Sigmoid colon (tissue), 7 donors: ENCODE measurements around the gene PDCD1LG2. TPM values are rescaled to one million over a fixed set of nuclear protein-coding genes. Genes with fewer than 3 reads are reported as not detected.
"Not testable (repeated sequence)": the region's sequence is repeated elsewhere in the genome, so short reads cannot be mapped to it uniquely, and the experiment has no call there.

Source experiments
- DNase-seq: peaks from one replicate; pipeline ENCODE4 v3.0.0-alpha.2; 2019
- H3K27ac ChIP-seq, 4 donors: fragments of 200-600 bp; sonication (generic); one replicate each; pipeline ENCODE4 v1.5.1; 2016 to 2019; ENCODE audit warnings: mild to moderate bottlenecking in 1 of 4
- H3K27me3 ChIP-seq, 3 donors: fragments of 200-600 bp; sonication (generic); one replicate each; pipeline ENCODE4 v1.5.1; 2019; ENCODE audit warnings: mild to moderate bottlenecking in 1 of 3
- H3K36me3 ChIP-seq, 4 donors: fragments of 200-600 bp; sonication (generic); one replicate each; pipeline ENCODE4 v1.5.1; 2016 to 2019
- H3K4me1 ChIP-seq, 4 donors: fragments of 200-600 bp; sonication (generic); one replicate each; pipeline ENCODE4 v1.5.1; 2017 to 2019
- H3K4me3 ChIP-seq, 4 donors: fragments of 200-600 bp; sonication (generic); one replicate each; pipeline ENCODE4 v1.5.1; 2017 to 2019; ENCODE audit warnings: mild to moderate bottlenecking in 2 of 4, moderate library complexity in 1 of 4
- H3K9me3 ChIP-seq, 4 donors: fragments of 200-600 bp in 3 of 4; sonication (generic) in 3 of 4; one replicate each; pipeline versions ENCODE4 v1.5.1 to v1.6.1; 2013 to 2019
- CTCF ChIP-seq, 4 experiments: fragments of 450-650 bp in 3 of 4; fragments of 200-600 bp in 1 of 4; IDR thresholded peaks; one replicate each; pipeline ENCODE4 v1.5.1; 2016 to 2019; ENCODE audit warnings: antibody characterized with exemption in 4 of 4, mild to moderate bottlenecking in 3 of 4, moderate library complexity in 2 of 4
- EP300 ChIP-seq, 4 donors: sonication (generic); formaldehyde crosslinking; IDR thresholded peaks; one replicate each; pipeline ENCODE4 v1.6.1; 2017; ENCODE audit warnings: antibody characterized with exemption in 4 of 4
- POLR2A ChIP-seq, 2 donors: fragments of 450-650 bp; IDR thresholded peaks; one replicate each; pipeline ENCODE4 v1.6.1; 2016; ENCODE audit warnings: antibody characterized with exemption in 2 of 2, mild to moderate bottlenecking in 2 of 2, moderate library complexity in 2 of 2
- POLR2AphosphoS5 ChIP-seq, 4 donors: sonication (generic); formaldehyde crosslinking; IDR thresholded peaks; one replicate each; pipeline ENCODE4 v1.6.1; 2017; ENCODE audit warnings: antibody characterized with exemption in 4 of 4
- WGBS, 2 donors: extraction: QIAGEN DNeasy Blood & Tissue Kit; methylation state at CpG; one replicate each; pipeline ENCODE4 v1.1.7; 2013; 5-methylcytosine and 5-hydroxymethylcytosine counted together
- intact Hi-C: fragments of 100-400 bp; cut with DNase I; formaldehyde crosslinking; loops from one replicate; pipeline ENCODE4 v1.15.1; 2023
- polyA plus RNA-seq, 3 donors: library from polyadenylated mRNA; stranded (reverse); fragments of 200-250 nt; gene quantifications; one replicate each; pipeline ENCODE4 v1.2.3, GENCODE V29; 2013
- total RNA-seq, 4 donors: library from RNA; depleted of rRNA; stranded (reverse); fragments of >200 nt; gene quantifications; one replicate each; pipeline ENCODE4 v1.1.0, GENCODE V29; 2016
- donor health status: healthy with polysubstance abuse.
- donor health status: Bipolar disorder and iron deficiency.
- donor health status: healthy.

The PDCD1LG2 gene
- total and polyA plus RNA-seq, 7 donors, result 0.60 to 2.8 (median 1.2) TPM

- H3K27me3 ChIP-seq, result no peaks in the 10 kb centered on the region
- WGBS, 2 donors, result 84 to 88% methylated on average over 1 of the region's 1 CpG
- H3K36me3 ChIP-seq, result no peaks in the 10 kb centered on the region
- DNase-seq, result no peak
- no peak for TF ChIP-seq CTCF (IDR thresholded peaks at IDR 0.05)
- no peak for TF ChIP-seq POLR2AphosphoS5 (IDR thresholded peaks at IDR 0.05)
- TF ChIP-seq EP300 (IDR thresholded peaks at IDR 0.05), result no peak
- no peak for TF ChIP-seq POLR2A (IDR thresholded peaks at IDR 0.05)
- H3K9me3 ChIP-seq, result no peaks in the 10 kb centered on the region
- no peak overlapping the region for H3K4me3 ChIP-seq
- intact Hi-C loops, result no loop called here
- H3K4me1 ChIP-seq, result peaks cover 0 to 9% (median 2%) of the 10 kb centered on the region in 4 donors
- H3K27ac ChIP-seq, result no peak overlapping the region
Measured at GRCh38 chr9:5470122-5470521, 40.2 kb upstream of the PDCD1LG2 start.

- WGBS, 2 donors, result 89 to 93% methylated on average over 3 of the region's 3 CpGs
- Histone ChIP-seq H3K9me3 (no peaks in the 10 kb centered on the region), H3K27ac (no peak overlapping the region), H3K27me3 (no peaks in the 10 kb centered on the region), H3K4me1 (peaks cover 0 to 9% (median 2%) of the 10 kb centered on the region in 4 donors), H3K4me3 (no peak overlapping the region), H3K36me3 (no peaks in the 10 kb centered on the region)
- DNase-seq, result no peak
- intact Hi-C loops, result no loop called here
- no peak for TF ChIP-seq CTCF (IDR thresholded peaks at IDR 0.05)
- no peak for TF ChIP-seq POLR2A (IDR thresholded peaks at IDR 0.05)
- TF ChIP-seq EP300 (IDR thresholded peaks at IDR 0.05), result no peak
- TF ChIP-seq POLR2AphosphoS5 (IDR thresholded peaks at IDR 0.05), result no peak
Measured at GRCh38 chr9:5470816-5471215, 39.5 kb upstream of the PDCD1LG2 start.

DNA sequence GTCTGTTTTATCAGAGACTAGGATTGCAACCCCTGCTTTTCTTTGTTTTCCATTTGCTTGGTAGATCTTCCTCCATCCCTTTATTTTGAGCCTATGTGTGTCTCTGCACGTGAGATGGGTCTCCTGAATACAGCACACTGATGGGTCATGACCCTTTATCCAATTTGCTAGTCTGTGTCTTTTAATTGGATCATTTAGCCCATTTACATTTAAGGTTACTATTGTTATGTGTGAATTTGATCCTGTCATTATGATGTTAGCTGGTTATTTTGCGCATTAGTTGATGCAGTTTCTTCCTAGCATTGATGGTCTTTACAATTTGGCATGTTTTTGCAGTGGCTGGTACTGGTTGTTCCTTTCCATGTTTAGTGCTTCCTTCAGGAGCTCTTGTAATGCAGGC lies 34.7 kb upstream of the PDCD1LG2 start:
- H3K27me3 ChIP-seq, H3K27ac ChIP-seq, H3K9me3 ChIP-seq, DNase-seq, H3K36me3 ChIP-seq, intact Hi-C loops, H3K4me1 ChIP-seq, H3K4me3 ChIP-seq: not testable (repeated sequence)
- WGBS, 2 donors, result 81 to 91% methylated on average over 2 of the region's 2 CpGs

GRCh38 chr9:5478206-5478605 lies 32.1 kb upstream of the PDCD1LG2 start:
- Histone ChIP-seq H3K4me3 (no peak overlapping the region), H3K36me3 (no peaks in the 10 kb centered on the region), H3K9me3 (no peaks in the 10 kb centered on the region), H3K27ac (no peak overlapping the region), H3K4me1 (no peaks in the 10 kb centered on the region), H3K27me3 (no peaks in the 10 kb centered on the region)
- no peak for DNase-seq
- intact Hi-C loops, result no loop called here
- no peak for TF ChIP-seq CTCF (IDR thresholded peaks at IDR 0.05)
- no peak for TF ChIP-seq EP300 (IDR thresholded peaks at IDR 0.05)
- WGBS, 2 donors, result 74 to 76% methylated on average over 2 of the region's 2 CpGs

DNA sequence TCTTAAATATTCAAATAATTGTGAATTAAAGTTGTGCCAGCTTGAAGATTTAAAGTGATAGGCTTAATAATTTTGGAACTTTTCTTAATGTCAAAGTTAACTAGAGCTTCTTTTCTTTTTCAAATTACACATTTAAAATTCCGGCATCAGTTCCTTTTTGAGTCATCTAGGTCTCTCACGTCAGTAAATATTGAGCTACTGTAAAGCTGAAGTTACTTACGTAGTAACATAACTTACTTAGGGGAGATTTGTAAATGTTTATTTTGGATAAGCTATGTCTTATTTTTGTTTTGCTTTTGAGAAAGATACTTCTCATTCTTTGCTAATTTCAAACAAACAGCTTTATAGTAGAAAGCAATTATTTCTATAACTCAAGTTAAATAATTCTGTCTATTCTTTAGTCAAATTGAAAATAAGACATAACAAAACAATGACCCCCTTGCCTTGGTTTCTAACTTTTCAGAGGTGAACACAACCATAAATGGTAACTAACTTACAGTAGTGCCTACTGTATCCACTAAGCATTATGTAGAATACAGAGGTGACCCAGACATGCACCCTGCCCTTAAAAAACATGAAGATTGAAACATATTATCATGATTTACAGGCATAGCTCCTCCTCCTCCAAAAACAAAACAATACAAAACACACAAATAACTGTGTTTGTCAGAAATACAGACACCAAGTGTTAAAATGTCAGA lies 30.2 kb upstream of the PDCD1LG2 start:
- WGBS, 2 donors, result 74 to 78% methylated on average over 3 of the region's 3 CpGs
- Histone ChIP-seq H3K4me1 (no peaks in the 10 kb centered on the region), H3K27me3 (no peaks in the 10 kb centered on the region), H3K9me3 (no peaks in the 10 kb centered on the region), H3K4me3 (no peak overlapping the region), H3K36me3 (no peaks in the 10 kb centered on the region), H3K27ac (no peak overlapping the region)
- no peak for TF ChIP-seq EP300 (IDR thresholded peaks at IDR 0.05)
- no peak for TF ChIP-seq POLR2AphosphoS5 (IDR thresholded peaks at IDR 0.05)
- no peak for TF ChIP-seq POLR2A (IDR thresholded peaks at IDR 0.05)
- intact Hi-C loops, result no loop called here
- no peak for DNase-seq

GRCh38 chr9:5480919-5481318 lies 29.4 kb upstream of the PDCD1LG2 start:
- Histone ChIP-seq H3K9me3 (no peaks in the 10 kb centered on the region), H3K4me1 (no peaks in the 10 kb centered on the region), H3K27ac (no peak overlapping the region), H3K27me3 (no peaks in the 10 kb centered on the region), H3K36me3 (no peaks in the 10 kb centered on the region), H3K4me3 (no peak overlapping the region)
- intact Hi-C loops, result no loop called here
- DNase-seq, result no peak
- TF ChIP-seq CTCF (IDR thresholded peaks at IDR 0.05) (no peak), POLR2A (IDR thresholded peaks at IDR 0.05) (no peak), EP300 (IDR thresholded peaks at IDR 0.05) (no peak), POLR2AphosphoS5 (IDR thresholded peaks at IDR 0.05) (no peak)
- 88 to 91% methylated on average over 4 of the region's 4 CpGs for WGBS, 2 donors
